H1 (cell line): Measurements from ENCODE around the gene GBF1. TPM values are rescaled to one million over a fixed set of nuclear protein-coding genes. Genes with fewer than 3 reads are reported as not detected.

ENCODE experiments used
- CTCF ChIA-PET: fragments of 300-600 bp; sonication (Branson Sonifier 250); formaldehyde crosslinking; loops from one replicate; lab custom pipeline; 2021; ENCODE audit not compliant: partially characterized antibody; lab: Charles Lee
- POLR2A ChIA-PET: fragments of 300-600 bp; sonication (Branson Sonifier 250); formaldehyde crosslinking; loops from one replicate; lab custom pipeline; 2021; ENCODE audit warnings: inconsistent platforms; ENCODE audit not compliant: partially characterized antibody; lab: Charles Lee
- DNase-seq, 2 experiments: peaks; one replicate each; pipeline versions ENCODE4 v3.0.0 to v3.0.0-alpha.2; 2010 to 2022; ENCODE audit warnings: low spot score in 2 of 2, low read depth in 1 of 2, mixed read lengths in 1 of 2
- FAIRE-seq: peaks from 2 replicates; lab custom pipeline; 2011; peaks lifted over from hg19 to GRCh38; lab: Jason Lieb, UNC
- H2AFZ ChIP-seq: 2 replicates; pipeline ENCODE4 v1.8.1; 2012; ENCODE audit warnings: low read length, inconsistent platforms
- H2AK5ac ChIP-seq: 2 replicates; pipeline ENCODE4 v1.6.1; 2013; ENCODE audit warnings: low read depth, low read length
- H2BK120ac ChIP-seq: replicated peaks from 2 replicates; pipeline ENCODE3; 2013; ENCODE audit warnings: low read depth, low read length, inconsistent platforms
- H2BK12ac ChIP-seq: 2 replicates; pipeline ENCODE4 v1.6.1; 2013; ENCODE audit warnings: low read depth, low read length
- H2BK15ac ChIP-seq: 2 replicates; pipeline ENCODE4 v1.6.1; 2013; ENCODE audit warnings: low read length
- H2BK20ac ChIP-seq: 2 replicates; pipeline ENCODE4 v1.6.1; 2013; ENCODE audit warnings: low read length
- H2BK5ac ChIP-seq: 2 replicates; pipeline ENCODE4 v1.6.1; 2013; ENCODE audit warnings: low read depth, low read length
- H3K14ac ChIP-seq: 2 replicates; pipeline ENCODE4 v1.6.1; 2013; ENCODE audit warnings: inconsistent platforms; ENCODE audit not compliant: insufficient read length
- H3K18ac ChIP-seq: 2 replicates; pipeline ENCODE4 v1.6.1; 2013; ENCODE audit warnings: low read length; ENCODE audit errors: extremely low read depth
- H3K23ac ChIP-seq: 2 replicates; pipeline ENCODE4 v1.6.1; 2013; ENCODE audit warnings: inconsistent platforms; ENCODE audit not compliant: insufficient read length
- H3K23me2 ChIP-seq: 2 replicates; pipeline ENCODE4 v1.6.1; 2013; ENCODE audit warnings: low read depth, low read length
- H3K27ac ChIP-seq: 2 replicates; pipeline ENCODE4 v1.6.1; 2011; ENCODE audit warnings: low read depth, low read length, inconsistent platforms
- H3K27me3 ChIP-seq, 4 experiments: replicated peaks in 1 of 4; 1 replicate in 1 of 4; 2 replicates in 3 of 4; pipeline versions ENCODE4 v1.6.1 to v1.8.1; 2011 to 2013; ENCODE audit warnings: low read length in 3 of 4, mild to moderate bottlenecking in 3 of 4, inconsistent platforms in 2 of 4, mixed read lengths in 2 of 4, moderate library complexity in 1 of 4; ENCODE audit not compliant: control insufficient read depth in 3 of 4, insufficient read depth in 3 of 4; ENCODE audit errors: extremely low read depth in 1 of 4
- H3K36me3 ChIP-seq, 4 experiments: 2 replicates each; pipeline versions ENCODE4 v1.6.1 to v1.8.1; 2011 to 2013; ENCODE audit warnings: mild to moderate bottlenecking in 4 of 4, low read length in 3 of 4, moderate library complexity in 2 of 4, control low read depth in 1 of 4, inconsistent platforms in 1 of 4; ENCODE audit not compliant: insufficient read depth in 4 of 4, control insufficient read depth in 2 of 4
- H3K4ac ChIP-seq: replicated peaks from 2 replicates; pipeline ENCODE3; 2013; ENCODE audit warnings: low read length, low read depth, mixed read lengths, inconsistent platforms; ENCODE audit not compliant: insufficient read length
- H3K4me1 ChIP-seq, 4 experiments: replicated peaks in 1 of 4; 1 replicate in 1 of 4; 2 replicates in 3 of 4; pipeline versions ENCODE4 v1.6.1 to v1.8.1; 2011 to 2013; ENCODE audit warnings: low read length in 3 of 4, inconsistent platforms in 2 of 4, mixed read lengths in 1 of 4; ENCODE audit not compliant: insufficient read depth in 4 of 4, control insufficient read depth in 3 of 4
- H3K4me2 ChIP-seq, 2 experiments: 2 replicates each; pipeline versions ENCODE4 v1.6.1 to v1.8.1; 2011 to 2013; ENCODE audit warnings: low read depth in 2 of 2, low read length in 2 of 2, control low read depth in 1 of 2, inconsistent platforms in 1 of 2, mild to moderate bottlenecking in 1 of 2; ENCODE audit not compliant: insufficient read depth in 1 of 2
- H3K4me3 ChIP-seq, 4 experiments: fragments of 200-600, 300-600 bp in 1 of 4; sonication (generic), shearing (Covaris generic), sonication (Bioruptor Twin) in 1 of 4; 2 replicates each; pipeline versions ENCODE4 v1.5.1 to v1.8.1; 2011 to 2016; ENCODE audit warnings: low read length in 4 of 4, low read depth in 3 of 4, control low read depth in 2 of 4, inconsistent platforms in 2 of 4, mild to moderate bottlenecking in 2 of 4, mixed read lengths in 1 of 4, moderate library complexity in 1 of 4; ENCODE audit not compliant: insufficient read depth in 2 of 4; ENCODE audit errors: extremely low read depth in 1 of 4
- H3K56ac ChIP-seq: replicated peaks from 2 replicates; pipeline ENCODE3; 2013; ENCODE audit warnings: low read depth, mild to moderate bottlenecking, mixed read lengths, low read length, inconsistent platforms; ENCODE audit not compliant: insufficient read length
- H3K79me1 ChIP-seq: 2 replicates; pipeline ENCODE4 v1.6.1; 2013; ENCODE audit warnings: low read depth, low read length, control low read depth
- H3K79me2 ChIP-seq, 2 experiments: 2 replicates each; pipeline versions ENCODE4 v1.6.1 to v1.8.1; 2012 to 2013; ENCODE audit warnings: low read length in 2 of 2, mild to moderate bottlenecking in 2 of 2, inconsistent platforms in 1 of 2; ENCODE audit not compliant: insufficient read depth in 2 of 2, control insufficient read depth in 1 of 2
- H3K9ac ChIP-seq, 4 experiments: replicated peaks in 1 of 4; 1 replicate in 1 of 4; 2 replicates in 3 of 4; pipeline versions ENCODE4 v1.6.1 to v1.8.1; 2011 to 2013; ENCODE audit warnings: low read depth in 3 of 4, low read length in 3 of 4, control low read depth in 2 of 4, mild to moderate bottlenecking in 2 of 4, moderate library complexity in 2 of 4, inconsistent platforms in 1 of 4; ENCODE audit errors: extremely low read depth in 1 of 4
- H3K9me3 ChIP-seq, 2 experiments: 2 replicates each; pipeline versions ENCODE4 v1.6.1 to v1.8.1; 2012 to 2013; ENCODE audit warnings: mild to moderate bottlenecking in 2 of 2, moderate library complexity in 2 of 2, control low read depth in 1 of 2, inconsistent platforms in 1 of 2, low read depth in 1 of 2, low read length in 1 of 2, mixed read lengths in 1 of 2; ENCODE audit not compliant: insufficient read depth in 2 of 2
- H4K20me1 ChIP-seq, 2 experiments: replicated peaks in 1 of 2; 2 replicates each; pipeline versions ENCODE3 to v1.8.1; 2011 to 2013; ENCODE audit warnings: inconsistent platforms in 2 of 2, low read length in 2 of 2, mild to moderate bottlenecking in 1 of 2; ENCODE audit not compliant: insufficient read depth in 2 of 2, control insufficient read depth in 1 of 2
- H4K5ac ChIP-seq: 2 replicates; pipeline ENCODE4 v1.6.1; 2013; ENCODE audit warnings: low read length, low read depth, mixed read lengths, inconsistent platforms; ENCODE audit not compliant: insufficient read length
- H4K8ac ChIP-seq: 2 replicates; pipeline ENCODE4 v1.8.0; 2013; ENCODE audit warnings: mild to moderate bottlenecking, moderate library complexity, low read length, inconsistent platforms; ENCODE audit not compliant: insufficient read depth; ENCODE audit errors: extremely low read depth
- H4K91ac ChIP-seq: replicated peaks from 2 replicates; pipeline ENCODE3; 2013; ENCODE audit warnings: low read length, mixed read lengths, inconsistent platforms; ENCODE audit not compliant: insufficient read length
- BRCA1 ChIP-seq: IDR thresholded peaks from 2 replicates; pipeline ENCODE4 v1.6.1; 2012; ENCODE audit warnings: low read depth, low read length, improper control_type of control experiment
- CHD1 ChIP-seq: IDR thresholded peaks from 2 replicates; pipeline ENCODE4 v1.6.1; 2012; ENCODE audit warnings: low read depth, low read length, improper control_type of control experiment
- CREB1 ChIP-seq: IDR thresholded peaks from 2 replicates; pipeline ENCODE4 v1.6.1; 2012; ENCODE audit warnings: inconsistent platforms
- GTF2F1 ChIP-seq: IDR thresholded peaks from 2 replicates; pipeline ENCODE4 v1.6.1; 2012; ENCODE audit warnings: low read depth, low read length, improper control_type of control experiment, borderline replicate concordance
- HDAC2 ChIP-seq, 2 experiments: fragments of 300-600 bp in 1 of 2; sonication (generic) in 1 of 2; IDR thresholded peaks; 2 replicates each; pipeline ENCODE4 v1.6.1; 2011 to 2012; ENCODE audit warnings: low read depth in 2 of 2, low read length in 2 of 2, mild to moderate bottlenecking in 2 of 2, moderate library complexity in 2 of 2, borderline replicate concordance in 1 of 2, inconsistent platforms in 1 of 2
- HDAC6 ChIP-seq: IDR thresholded peaks from one replicate; pipeline ENCODE4 v1.7.1; 2012; ENCODE audit warnings: low read depth, mild to moderate bottlenecking, inconsistent platforms, low read length, moderate library complexity
- KDM1A ChIP-seq: fragments of 200-600, 300-600 bp; sonication (generic); IDR thresholded peaks from 2 replicates; pipeline ENCODE4 v1.7.1; 2016; ENCODE audit warnings: mild to moderate bottlenecking, low read length, borderline replicate concordance
- NANOG ChIP-seq: IDR thresholded peaks from 2 replicates; pipeline ENCODE4 v1.6.1; 2011; ENCODE audit warnings: low read length, low read depth, mild to moderate bottlenecking, inconsistent platforms; ENCODE audit not compliant: insufficient read depth, poor library complexity, severe bottlenecking
- NRF1 ChIP-seq: IDR thresholded peaks from 2 replicates; pipeline ENCODE4 v1.6.1; 2011; ENCODE audit warnings: mild to moderate bottlenecking, low read depth, low read length, improper control_type of control experiment
- POLR2AphosphoS5 ChIP-seq: IDR thresholded peaks from 2 replicates; pipeline ENCODE4 v1.6.1; 2011; ENCODE audit warnings: low read depth, low read length
- SP1 ChIP-seq: IDR thresholded peaks from 2 replicates; pipeline ENCODE4 v1.6.1; 2011; ENCODE audit warnings: low read depth, low read length
- TAF1 ChIP-seq: IDR thresholded peaks from 2 replicates; pipeline ENCODE4 v1.6.1; 2011; ENCODE audit warnings: mild to moderate bottlenecking, low read depth, low read length
- WGBS, 2 experiments: shearing (Covaris generic) in 1 of 2; methylation state at CpG; one replicate each; pipeline versions ENCODE4 v1.1.6 to v1.1.7; 2013 to 2015; ENCODE audit warnings: low lambda C conversion rate in 2 of 2, mixed read lengths in 2 of 2, inconsistent platforms in 1 of 2, low coverage in 1 of 2, missing lambda C conversion rate in 1 of 2; ENCODE audit not compliant: insufficient replicate concordance in 2 of 2, insufficient coverage in 1 of 2, insufficient read length in 1 of 2; ENCODE audit errors: extremely low coverage in 1 of 2, missing lambda C conversion rate in 1 of 2; 5-methylcytosine and 5-hydroxymethylcytosine counted together
- polyA plus RNA-seq, 7 experiments: library from polyadenylated mRNA; depleted of rRNA in 3 of 7; stranded (reverse) in 5 of 7; unstranded in 2 of 7; fragments of >200 nt in 5 of 7; fragments of 200-250 nt in 2 of 7; gene quantifications; 1 replicate in 5 of 7; 2 replicates in 1 of 7; 4 replicates in 1 of 7; pipeline versions ENCODE4 v1.2.1 to v1.2.3, GENCODE V29; 2011 to 2013; ENCODE audit warnings: missing spikeins in 2 of 7, mixed read lengths in 2 of 7
- total RNA-seq: library from RNA; stranded (reverse); fragmentation: NEBNext Ultra II Directional; extraction: Animal tissue kit (Norgen Biotek cat#: 25700); gene quantifications from 2 replicates; pipeline ENCODE4 v1.2.1, GENCODE V29; 2021

GBF1 gene
- total and polyA plus RNA-seq, 2 of the 8 experiments (the other 6 are each of a cell fraction or from before 2014, with no cell fraction given), result 11.0 to 25.5 TPM

DNA sequence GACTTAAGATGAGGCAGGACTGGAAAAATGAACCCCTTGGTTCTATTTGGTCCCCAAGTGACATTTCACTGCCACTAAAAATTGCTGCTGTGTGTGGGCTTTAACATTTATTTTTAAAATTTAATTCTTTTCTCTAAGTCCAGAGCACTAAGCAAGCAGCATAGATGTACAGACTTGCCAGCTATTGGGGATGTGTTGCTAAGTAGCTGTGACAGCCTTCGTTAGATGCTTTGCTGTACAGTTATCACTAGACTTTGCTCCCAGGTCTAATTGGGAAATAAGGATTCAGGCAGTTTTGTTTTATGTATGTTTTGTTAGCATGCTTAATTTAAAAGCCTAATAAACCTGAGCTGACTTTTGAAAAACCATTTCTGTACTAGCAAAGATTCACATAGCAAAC, 51.8 kb downstream of the GBF1 start:
- no peaks in the 10 kb centered on the region for H3K4me1 ChIP-seq
- H3K79me1 ChIP-seq, result no peaks in the 10 kb centered on the region
- no peak overlapping the region for H4K91ac ChIP-seq
- H3K27ac ChIP-seq, result no peak overlapping the region
- no peak overlapping the region for H3K56ac ChIP-seq
- H3K79me2 ChIP-seq, result no peaks in the 10 kb centered on the region
- no peak overlapping the region for H4K5ac ChIP-seq
- no peak overlapping the region for H3K23ac ChIP-seq
- H2AFZ ChIP-seq, result no peak overlapping the region
- H3K14ac ChIP-seq, result no peak overlapping the region
- H3K9me3 ChIP-seq, result peaks cover 0 to 5% of the 10 kb centered on the region in 2 experiments; a peak in 1 of 4 replicates
- no peak overlapping the region for H2AK5ac ChIP-seq
- no peak overlapping the region for H3K4me3 ChIP-seq
- H2BK120ac ChIP-seq, result no peak overlapping the region
- no peak overlapping the region for H2BK20ac ChIP-seq
- TF ChIP-seq HDAC6 (no peak), NRF1 (no peak), CREB1 (no peak), HDAC2 (IDR thresholded peaks at IDR 0.05; ENCODE audit: borderline replicate concordance in 1 of 2, low read depth in 2 of 2, low read length in 2 of 2) (no peak), KDM1A (no peak), SP1 (no peak), NANOG (no peak), GTF2F1 (no peak), BRCA1 (no peak), POLR2AphosphoS5 (no peak), CHD1 (no peak), TAF1 (no peak)
- no peak overlapping the region for H2BK5ac ChIP-seq
- no peaks in the 10 kb centered on the region for H3K27me3 ChIP-seq
- peaks cover 0 to 1% of the 10 kb centered on the region in 2 experiments for H4K20me1 ChIP-seq
- no peaks in the 10 kb centered on the region for H3K36me3 ChIP-seq
- H3K18ac ChIP-seq, result no peak overlapping the region
- H4K8ac ChIP-seq, result no peak overlapping the region
- H2BK12ac ChIP-seq, result no peak overlapping the region
- ChIA-PET POLR2A (no interaction called here), CTCF (interaction anchor here (1.4 to 2.5 kb wide), 3 partner anchors 50 to 67 kb away, joined by 3 to 8 read pairs (median 7); no protein-coding TSS in a partner anchor)
- 90% methylated on average over 1 of the region's 1 CpG; no CpG with 5 or more reads in 1 of the 2 experiments for WGBS, 2 experiments
- H2BK15ac ChIP-seq, result no peak overlapping the region
- no peak overlapping the region for H3K4me2 ChIP-seq
- DNase-seq (no peak), FAIRE-seq (no peak)
- H3K23me2 ChIP-seq, result no peaks in the 10 kb centered on the region
- no peak overlapping the region for H3K9ac ChIP-seq
- H3K4ac ChIP-seq, result no peak overlapping the region
